ENCODE data around the gene RPS6KA5.

The RPS6KA5 gene

GRCh38 chr14:90894241-90894640, 166.2 kb downstream of the RPS6KA5 start:
- Histone ChIP-seq H3K36me3 (peaks cover 0 to 30% (median 8%) of the 10 kb centered on the region in 3 donors), H3K9me3 (no peaks in the 10 kb centered on the region), H3K27me3 (no peaks in the 10 kb centered on the region), H3K27ac (no peak overlapping the region), H3K4me1 (peaks cover 0 to 14% (median 0%) of the 10 kb centered on the region in 4 donors), H3K4me3 (no peak overlapping the region)
- intact Hi-C loops (cut with DNase I; ENCODE audit: low total_unique reads), result no loop called here
- no peak for DNase-seq
- TF ChIP-seq, protein P1, sequence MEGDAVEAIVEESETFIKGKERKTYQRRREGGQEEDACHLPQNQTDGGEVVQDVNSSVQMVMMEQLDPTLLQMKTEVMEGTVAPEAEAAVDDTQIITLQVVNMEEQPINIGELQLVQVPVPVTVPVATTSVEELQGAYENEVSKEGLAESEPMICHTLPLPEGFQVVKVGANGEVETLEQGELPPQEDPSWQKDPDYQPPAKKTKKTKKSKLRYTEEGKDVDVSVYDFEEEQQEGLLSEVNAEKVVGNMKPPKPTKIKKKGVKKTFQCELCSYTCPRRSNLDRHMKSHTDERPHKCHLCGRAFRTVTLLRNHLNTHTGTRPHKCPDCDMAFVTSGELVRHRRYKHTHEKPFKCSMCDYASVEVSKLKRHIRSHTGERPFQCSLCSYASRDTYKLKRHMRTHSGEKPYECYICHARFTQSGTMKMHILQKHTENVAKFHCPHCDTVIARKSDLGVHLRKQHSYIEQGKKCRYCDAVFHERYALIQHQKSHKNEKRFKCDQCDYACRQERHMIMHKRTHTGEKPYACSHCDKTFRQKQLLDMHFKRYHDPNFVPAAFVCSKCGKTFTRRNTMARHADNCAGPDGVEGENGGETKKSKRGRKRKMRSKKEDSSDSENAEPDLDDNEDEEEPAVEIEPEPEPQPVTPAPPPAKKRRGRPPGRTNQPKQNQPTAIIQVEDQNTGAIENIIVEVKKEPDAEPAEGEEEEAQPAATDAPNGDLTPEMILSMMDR (IDR thresholded peaks at IDR 0.05), result no peak

- intact Hi-C loops (cut with DNase I; ENCODE audit: low total_unique reads), result no loop called here
- Histone ChIP-seq H3K4me3 (no peak overlapping the region), H3K36me3 (peaks cover 0 to 24% (median 8%) of the 10 kb centered on the region in 3 donors), H3K9me3 (no peaks in the 10 kb centered on the region), H3K4me1 (peaks cover 0 to 14% (median 0%) of the 10 kb centered on the region in 4 donors), H3K27ac (no peak overlapping the region), H3K27me3 (no peaks in the 10 kb centered on the region)
- no peak for DNase-seq
- TF ChIP-seq, protein P1 (IDR thresholded peaks at IDR 0.05), result no peak
Measured at GRCh38 chr14:90893510-90893909, 166.9 kb downstream of the RPS6KA5 start.

DNA sequence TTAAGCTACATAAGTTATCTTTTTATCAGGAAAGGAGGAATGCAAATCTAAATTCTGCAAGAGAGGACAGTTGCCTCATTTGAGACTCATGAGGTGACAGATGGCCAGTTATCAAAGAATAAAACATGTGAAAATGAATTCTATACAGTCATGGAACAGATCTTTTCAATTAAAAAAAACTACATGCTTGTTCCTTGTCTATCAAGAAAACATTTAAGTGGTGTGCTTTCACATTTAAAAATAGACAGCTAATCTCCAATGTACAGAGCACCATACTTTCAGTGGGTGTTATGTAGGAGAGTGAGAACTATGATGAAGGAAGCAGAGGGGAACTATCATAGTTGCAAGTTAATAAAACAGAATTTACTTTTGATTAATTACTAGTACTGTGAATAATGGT, 167.5 kb downstream of the RPS6KA5 start:
- Histone ChIP-seq H3K36me3 (peaks cover 0 to 19% (median 5%) of the 10 kb centered on the region in 3 donors), H3K27me3 (no peaks in the 10 kb centered on the region), H3K9me3 (no peaks in the 10 kb centered on the region), H3K4me1 (peaks cover 0 to 14% (median 0%) of the 10 kb centered on the region in 4 donors), H3K4me3 (no peak overlapping the region), H3K27ac (no peak overlapping the region)
- intact Hi-C loops (cut with DNase I; ENCODE audit: low total_unique reads), result no loop called here
- TF ChIP-seq, protein P1 (IDR thresholded peaks at IDR 0.05), result no peak
- DNase-seq, result no peak

- intact Hi-C loops (cut with DNase I; ENCODE audit: low total_unique reads), result no loop called here
- TF ChIP-seq, protein P1 (IDR thresholded peaks at IDR 0.05), result no peak
- H3K36me3 ChIP-seq, result peaks cover 0 to 7% (median 0%) of the 10 kb centered on the region in 3 donors
- DNase-seq, result no peak
- peaks cover 0 to 14% (median 0%) of the 10 kb centered on the region in 4 donors for H3K4me1 ChIP-seq
- no peak overlapping the region for H3K27ac ChIP-seq
- H3K9me3 ChIP-seq, result no peaks in the 10 kb centered on the region
- no peak overlapping the region for H3K4me3 ChIP-seq
- H3K27me3 ChIP-seq, result no peaks in the 10 kb centered on the region
Measured at GRCh38 chr14:90891326-90891725, 169.1 kb downstream of the RPS6KA5 start.

GRCh38 chr14:90890322-90891020, 170.0 kb downstream of the RPS6KA5 start:
- peaks cover 0 to 2% (median 0%) of the 10 kb centered on the region in 3 donors for H3K36me3 ChIP-seq
- no peak overlapping the region for H3K27ac ChIP-seq
- intact Hi-C loops (cut with DNase I; ENCODE audit: low total_unique reads), result no loop called here
- no peaks in the 10 kb centered on the region for H3K27me3 ChIP-seq
- H3K9me3 ChIP-seq, result no peaks in the 10 kb centered on the region
- no peak overlapping the region for H3K4me3 ChIP-seq
- H3K4me1 ChIP-seq, result peaks cover 0 to 14% (median 0%) of the 10 kb centered on the region in 4 donors
- DNase-seq, result no peak
- TF ChIP-seq, protein P1 (IDR thresholded peaks at IDR 0.05), result no peak

Data from tibial artery (tissue), 4 donors.